B cell (primary cell): ENCODE results near the gene SYNPO. TPM values are rescaled to one million over a fixed set of nuclear protein-coding genes. Genes with fewer than 3 reads are reported as not detected.

Experiments used
- ATAC-seq: fragments of 200-7000 bp; cut with Tn5 transposase; one replicate; pipeline ENCODE4 v1.10.0; 2021; ENCODE audit warnings: low read depth, mild to moderate bottlenecking, moderate number of reproducible peaks, moderate library complexity
- CTCF ChIA-PET: fragments of 350-600 bp; sonication (Branson Sonifier 250); formaldehyde crosslinking; loops from one replicate; lab custom pipeline; 2021; ENCODE audit warnings: antibody characterized with exemption, inconsistent platforms; lab: Charles Lee
- POLR2A ChIA-PET: fragments of 350-600 bp; sonication (Branson Sonifier 250); formaldehyde crosslinking; loops from one replicate; lab custom pipeline; 2021; ENCODE audit warnings: antibody characterized with exemption; lab: Charles Lee
- DNase-seq: peaks from one replicate; pipeline ENCODE4 v3.0.0; 2013
- H2AFZ ChIP-seq: 2 replicates; pipeline ENCODE4 v1.6.1; 2012; ENCODE audit warnings: mild to moderate bottlenecking, low read depth, low read length; ENCODE audit not compliant: insufficient read depth, poor library complexity, severe bottlenecking
- H3K27ac ChIP-seq, 2 donors: 1 replicate in 1 of 2; 2 replicates in 1 of 2; pipeline ENCODE4 v1.5.1; 2012 to 2013; ENCODE audit warnings: low read length in 2 of 2, mild to moderate bottlenecking in 2 of 2, moderate library complexity in 1 of 2
- H3K27me3 ChIP-seq, 4 experiments: fragments of 200-600 bp in 1 of 4; sonication (generic) in 1 of 4; replicated peaks in 1 of 4; 1 replicate in 2 of 4; 2 replicates in 2 of 4; pipeline versions ENCODE4 v1.6.1 to v1.7.0; 2013 to 2016; ENCODE audit warnings: low read length in 3 of 4, mild to moderate bottlenecking in 2 of 4, mixed read lengths in 1 of 4, moderate library complexity in 1 of 4; ENCODE audit not compliant: insufficient read depth in 4 of 4, control insufficient read depth in 3 of 4; ENCODE audit errors: control extremely low read depth in 1 of 4
- H3K36me3 ChIP-seq, 2 experiments: replicated peaks in 1 of 2; 1 replicate in 1 of 2; 2 replicates in 1 of 2; pipeline versions ENCODE4 v1.6.1 to v1.7.1; 2013; ENCODE audit warnings: low read length in 1 of 2; ENCODE audit not compliant: insufficient read depth in 2 of 2, control insufficient read depth in 1 of 2; ENCODE audit errors: control extremely low read depth in 1 of 2, extremely low read depth in 1 of 2
- H3K4me1 ChIP-seq, 2 donors: fragments of 200-600 bp in 1 of 2; sonication (generic) in 1 of 2; 1 replicate in 1 of 2; 2 replicates in 1 of 2; pipeline versions ENCODE4 v1.5.1 to v1.6.1; 2013 to 2017; ENCODE audit warnings: low read length in 2 of 2; ENCODE audit not compliant: control insufficient read depth in 2 of 2, insufficient read depth in 2 of 2
- H3K4me2 ChIP-seq: replicated peaks from 2 replicates; pipeline ENCODE3; 2012; ENCODE audit warnings: mild to moderate bottlenecking, low read depth, low read length; ENCODE audit not compliant: poor library complexity, severe bottlenecking
- H3K4me3 ChIP-seq, 5 experiments: fragments of 200-600 bp in 1 of 5; sonication (generic) in 1 of 5; 1 replicate in 3 of 5; 2 replicates in 2 of 5; pipeline versions ENCODE4 v1.5.1 to v1.7.0; 2011 to 2016; ENCODE audit warnings: low read length in 4 of 5, mild to moderate bottlenecking in 4 of 5, low read depth in 2 of 5, control low read depth in 1 of 5, moderate library complexity in 1 of 5; ENCODE audit not compliant: insufficient read depth in 1 of 5; ENCODE audit errors: control extremely low read depth in 1 of 5, extremely low read depth in 1 of 5
- H3K79me2 ChIP-seq: fragments of 200-600 bp; sonication (generic); one replicate; pipeline ENCODE4 v1.6.0; 2016; ENCODE audit warnings: low read length; ENCODE audit not compliant: control insufficient read depth, insufficient read depth
- H3K9ac ChIP-seq: fragments of 200-600 bp; sonication (generic); 2 replicates; pipeline ENCODE4 v1.6.1; 2017; ENCODE audit warnings: mild to moderate bottlenecking, low read length, moderate library complexity
- H3K9me3 ChIP-seq, 3 donors: one replicate each; pipeline versions ENCODE4 v1.6.1 to v1.7.1; 2013; ENCODE audit warnings: low read length in 2 of 3; ENCODE audit not compliant: control insufficient read depth in 2 of 3, insufficient read depth in 1 of 3; ENCODE audit errors: control extremely low read depth in 1 of 3
- H4K20me1 ChIP-seq: 2 replicates; pipeline ENCODE4 v1.6.0; 2012; ENCODE audit warnings: mild to moderate bottlenecking, low read length; ENCODE audit not compliant: insufficient read depth, control insufficient read depth, poor library complexity, severe bottlenecking
- H3K27ac Mint-ChIP-seq: one replicate; pipeline ENCODE4 v1.8.0; 2021; ENCODE audit warnings: mixed read lengths
- H3K27me3 Mint-ChIP-seq: one replicate; pipeline ENCODE4 v1.8.0; 2021; ENCODE audit warnings: mixed read lengths
- H3K4me1 Mint-ChIP-seq: one replicate; pipeline ENCODE4 v1.8.0; 2021; ENCODE audit warnings: mixed read lengths
- H3K4me3 Mint-ChIP-seq: one replicate; pipeline ENCODE4 v1.8.0; 2021; ENCODE audit warnings: mixed read lengths
- H3K9me3 Mint-ChIP-seq: one replicate; pipeline ENCODE4 v1.8.0; 2022; ENCODE audit warnings: mixed read lengths; ENCODE audit not compliant: insufficient read depth
- CTCF ChIP-seq: fragments of 200-600 bp; IDR thresholded peaks from one replicate; pipeline ENCODE4 v1.8.0; 2022; ENCODE audit warnings: antibody characterized with exemption, mild to moderate bottlenecking
- EZH2 ChIP-seq: IDR thresholded peaks from 2 replicates; pipeline ENCODE4 v1.6.1; 2012; ENCODE audit warnings: borderline replicate concordance, low read depth, mild to moderate bottlenecking, moderate library complexity, low read length; ENCODE audit not compliant: insufficient read depth, poor library complexity, severe bottlenecking
- WGBS: methylation state at CpG from one replicate; pipeline ENCODE4 v1.1.5; 2013; ENCODE audit warnings: missing lambda C conversion rate; ENCODE audit not compliant: insufficient coverage; 5-methylcytosine and 5-hydroxymethylcytosine counted together
- intact Hi-C: fragments of 100-400 bp; cut with micrococcal nuclease; formaldehyde crosslinking; loops from one replicate; pipeline ENCODE4 v1.10.0; 2022
- polyA plus RNA-seq: library from polyadenylated mRNA; depleted of rRNA; stranded (reverse); fragments of >200 nt; gene quantifications from 2 replicates; pipeline ENCODE4 v1.2.3, GENCODE V29; 2012
- total RNA-seq, 2 donors: library from RNA; stranded (reverse); fragments of 120-200 nt in 1 of 2; gene quantifications; 1 replicate in 1 of 2; 2 replicates in 1 of 2; pipeline versions ENCODE4 v1.2.3 to v1.2.4, GENCODE V29; 2013 to 2022

SYNPO gene
- total and polyA plus RNA-seq, 2 donors (not counting 1 experiment from before 2014, with no cell fraction given): 13.2 to 16.8 TPM

GRCh38 chr5:150660108-150660831 lies 19.8 kb downstream of the SYNPO start:
- ChIA-PET CTCF (interaction anchor here (1.0 to 1.5 kb wide), 2 partner anchors 100 to 101 kb away, joined by 5 read pairs; no protein-coding TSS in a partner anchor), POLR2A (no interaction called here)
- DNase-seq: no peak
- Histone ChIP-seq H2AFZ (no peak overlapping the region), H3K9ac (no peak overlapping the region), H3K4me2 (no peak overlapping the region), H3K9me3 (no peaks in the 10 kb centered on the region), H4K20me1 (no peaks in the 10 kb centered on the region), H3K27ac (no peak overlapping the region), H3K36me3 (no peaks in the 10 kb centered on the region), H3K27me3 (peaks cover 0 to 10% (median 0%) of the 10 kb centered on the region in 4 experiments), H3K79me2 (no peaks in the 10 kb centered on the region), H3K4me3 (no peak overlapping the region), H3K4me1 (peaks cover 10 to 15% of the 10 kb centered on the region in 2 donors)
- TF ChIP-seq CTCF (no peak), EZH2 (no peak)
- intact Hi-C loops: no loop called here
- no peak for ATAC-seq
- Mint-ChIP-seq H3K4me3 (no peak overlapping the region), H3K9me3 (no peaks in the 10 kb centered on the region), H3K27ac (no peak overlapping the region), H3K27me3 (peaks cover 19% of the 10 kb centered on the region), H3K4me1 (peaks cover 10% of the 10 kb centered on the region)
- 86% methylated on average over 4 of the region's 4 CpGs for WGBS

- H2AFZ ChIP-seq: no peak within 1 kb of the TSS
- ATAC-seq (no peak), DNase-seq (no peak)
- no peak within 1 kb of the TSS for H3K9ac ChIP-seq
- H3K79me2 ChIP-seq: no peaks in the 10 kb centered on the region
- H3K36me3 ChIP-seq: no peaks in the 10 kb centered on the region
- no peak for TF ChIP-seq CTCF
- no peak for TF ChIP-seq EZH2
- no peaks in the 10 kb centered on the region for H3K9me3 Mint-ChIP-seq
- intact Hi-C loops: no loop called here
- no peaks in the 10 kb centered on the region for H3K9me3 ChIP-seq
- H4K20me1 ChIP-seq: no peaks in the 10 kb centered on the region
- H3K27ac Mint-ChIP-seq: no peak within 1 kb of the TSS
- no peak within 1 kb of the TSS for H3K27ac ChIP-seq
- H3K27me3 ChIP-seq: peaks cover 0 to 10% (median 0%) of the 10 kb centered on the region in 4 experiments
- H3K4me2 ChIP-seq: no peak within 1 kb of the TSS
- ChIA-PET POLR2A (no interaction called here), CTCF (interaction anchor here (1.5 kb wide), 1 partner anchor 101 kb away, joined by 5 read pairs; no protein-coding TSS in a partner anchor)
- H3K4me3 ChIP-seq: no peak within 1 kb of the TSS
- WGBS: 95% methylated on average over 7 of the region's 7 CpGs
- H3K4me1 Mint-ChIP-seq: peaks cover 8% of the 10 kb centered on the region
- H3K4me3 Mint-ChIP-seq: no peak within 1 kb of the TSS
- peaks cover 7 to 12% of the 10 kb centered on the region in 2 donors for H3K4me1 ChIP-seq
- H3K27me3 Mint-ChIP-seq: peaks cover 19% of the 10 kb centered on the region
Observed at GRCh38 chr5:150661086-150661485, 20.6 kb downstream of the SYNPO start, which contains the start of gene MYOZ3. Gene MYOZ3 (plus strand): TSS chr5:150661251. CDS start chr5:150662942, 1,691 bp downstream.
